Natural killer cell (primary cell): ENCODE results near the gene CAMSAP2. TPM values are rescaled to one million over a fixed set of nuclear protein-coding genes. Genes with fewer than 3 reads are reported as not detected.
A peak's percentile ranks its signal among the peaks of the same experiment; 100 is the strongest.

Experiments used
- ATAC-seq, 3 donors: fragments of 150-1000 bp in 2 of 3; fragments of 200-7000 bp in 1 of 3; cut with Tn5 transposase; 1 replicate in 1 of 3; 2 replicates in 2 of 3; pipeline ENCODE4 v1.10.0; 2021; ENCODE audit warnings: mild to moderate bottlenecking in 2 of 3, moderate library complexity in 2 of 3
- DNase-seq, 2 donors: peaks; one replicate each; pipeline versions ENCODE4 v3.0.0 to v3.0.0-alpha.2; 2013 to 2021; ENCODE audit warnings: mixed read lengths in 1 of 2
- H3K27ac ChIP-seq: one replicate; pipeline ENCODE4 v1.5.1; 2013; ENCODE audit warnings: mild to moderate bottlenecking, low read length
- H3K27me3 ChIP-seq: one replicate; pipeline ENCODE4 v1.6.1; 2013; ENCODE audit warnings: low read length; ENCODE audit not compliant: control insufficient read depth, insufficient read depth
- H3K36me3 ChIP-seq: one replicate; pipeline ENCODE4 v1.6.1; 2013; ENCODE audit warnings: low read length; ENCODE audit not compliant: control insufficient read depth, insufficient read depth
- H3K4me1 ChIP-seq: one replicate; pipeline ENCODE4 v1.6.1; 2013; ENCODE audit warnings: low read length; ENCODE audit not compliant: control insufficient read depth, insufficient read depth
- H3K4me3 ChIP-seq: one replicate; pipeline ENCODE4 v1.5.1; 2013; ENCODE audit warnings: low read length
- H3K9me3 ChIP-seq: one replicate; pipeline ENCODE4 v1.6.1; 2013; ENCODE audit warnings: low read length; ENCODE audit not compliant: control insufficient read depth, insufficient read depth
- H3K27ac Mint-ChIP-seq, 2 donors: one replicate each; pipeline ENCODE4 v1.8.0; 2022; ENCODE audit warnings: mild to moderate bottlenecking in 2 of 2, mixed read lengths in 2 of 2, moderate library complexity in 1 of 2
- H3K27me3 Mint-ChIP-seq, 2 donors: one replicate each; pipeline ENCODE4 v1.8.0; 2022; ENCODE audit warnings: low read depth in 2 of 2, mixed read lengths in 2 of 2
- H3K36me3 Mint-ChIP-seq: one replicate; pipeline ENCODE4 v1.8.0; 2022; ENCODE audit warnings: mixed read lengths
- H3K4me1 Mint-ChIP-seq, 2 donors: one replicate each; pipeline ENCODE4 v1.8.0; 2022; ENCODE audit warnings: mixed read lengths in 2 of 2
- H3K4me3 Mint-ChIP-seq: one replicate; pipeline ENCODE4 v1.8.0; 2022; ENCODE audit warnings: mild to moderate bottlenecking, moderate library complexity, mixed read lengths
- H3K9me3 Mint-ChIP-seq, 2 donors: one replicate each; pipeline ENCODE4 v1.8.0; 2022; ENCODE audit warnings: mixed read lengths in 2 of 2
- CTCF ChIP-seq: fragments of 200-600 bp; IDR thresholded peaks from one replicate; pipeline ENCODE4 v1.8.0; 2022; ENCODE audit warnings: antibody characterized with exemption
- WGBS: methylation state at CpG from one replicate; pipeline ENCODE4 v1.1.7; 2013; ENCODE audit warnings: missing lambda C conversion rate; ENCODE audit not compliant: insufficient coverage; 5-methylcytosine and 5-hydroxymethylcytosine counted together
- intact Hi-C: fragments of 100-400 bp; cut with micrococcal nuclease; formaldehyde crosslinking; loops from one replicate; pipeline ENCODE4 v1.14.2; 2022
- total RNA-seq, 4 donors: library from RNA; stranded (reverse); fragments of 120-200 nt in 1 of 4; gene quantifications; one replicate each; pipeline versions ENCODE4 v1.2.3 to v1.2.4, GENCODE V29; 2013 to 2022

CAMSAP2 gene
- total RNA-seq, 3 donors from 2014 or later (not counting 1 experiment from before 2014, with no cell fraction given): 0.25 to 0.89 (median 0.50) TPM

- H3K9me3 Mint-ChIP-seq: no peaks in the 10 kb centered on the region
- no peak overlapping the region for H3K27ac ChIP-seq
- peaks cover 10% of the 10 kb centered on the region for H3K4me1 ChIP-seq
- no peaks in the 10 kb centered on the region for H3K36me3 ChIP-seq
- no peaks in the 10 kb centered on the region for H3K36me3 Mint-ChIP-seq
- WGBS: 91% methylated on average over 5 of the region's 8 CpGs
- H3K4me3 Mint-ChIP-seq: peak overlapping the region; percentile 96
- no peaks in the 10 kb centered on the region for H3K9me3 ChIP-seq
- peak in 1 of 2 donors; percentile 15 for DNase-seq
- TF ChIP-seq CTCF: no peak
- intact Hi-C loops: no loop called here
- no peak overlapping the region for H3K4me3 ChIP-seq
- H3K27me3 Mint-ChIP-seq: peaks cover 24 to 31% of the 10 kb centered on the region in 2 donors
- peak overlapping the region in 1 of 2 donors; percentile 63 for H3K27ac Mint-ChIP-seq
- H3K27me3 ChIP-seq: peaks cover 8% of the 10 kb centered on the region
- H3K4me1 Mint-ChIP-seq: peaks cover 12 to 15% of the 10 kb centered on the region in 2 donors
- no peak for ATAC-seq
These were observed 924 bp upstream of the CAMSAP2 start for GRCh38 chr1:200737647-200738291.

- TF ChIP-seq CTCF: no peak
- H3K27me3 ChIP-seq: peaks cover 8% of the 10 kb centered on the region
- H3K4me3 ChIP-seq: peak overlapping the region; percentile 60
- Mint-ChIP-seq H3K27me3 (peaks cover 26 to 34% of the 10 kb centered on the region in 2 donors), H3K4me3 (peak overlapping the region; percentile 96), H3K4me1 (peaks cover 12 to 15% of the 10 kb centered on the region in 2 donors), H3K27ac (peak overlapping the region in 1 of 2 donors; percentile 63), H3K36me3 (no peaks in the 10 kb centered on the region), H3K9me3 (no peaks in the 10 kb centered on the region)
- under 1% methylated on average over 80 of the region's 80 CpGs for WGBS
- ATAC-seq (peak; percentile 66 to 85 (median 79)), DNase-seq (peak; percentile 27 to 67)
- no peaks in the 10 kb centered on the region for H3K9me3 ChIP-seq
- peaks cover 10% of the 10 kb centered on the region for H3K4me1 ChIP-seq
- intact Hi-C loops: no loop called here
- H3K27ac ChIP-seq: no peak overlapping the region
- no peaks in the 10 kb centered on the region for H3K36me3 ChIP-seq
These were observed 407 bp downstream of the CAMSAP2 start for GRCh38 chr1:200738949-200739651.

GRCh38 chr1:200739702-200740570 lies 1.2 kb downstream of the CAMSAP2 start:
- Mint-ChIP-seq H3K27ac (no peak overlapping the region), H3K27me3 (peaks cover 32 to 38% of the 10 kb centered on the region in 2 donors), H3K4me3 (peak overlapping the region; percentile 78), H3K9me3 (no peaks in the 10 kb centered on the region), H3K36me3 (no peaks in the 10 kb centered on the region), H3K4me1 (peaks cover 12 to 15% of the 10 kb centered on the region in 2 donors)
- ATAC-seq: peak in 1 of 3 donors; percentile 7
- Histone ChIP-seq H3K27ac (no peak overlapping the region), H3K4me1 (peaks cover 10% of the 10 kb centered on the region), H3K9me3 (no peaks in the 10 kb centered on the region), H3K4me3 (no peak overlapping the region), H3K36me3 (no peaks in the 10 kb centered on the region), H3K27me3 (peaks cover 8% of the 10 kb centered on the region)
- TF ChIP-seq CTCF: no peak
- 8% methylated on average over 18 of the region's 26 CpGs for WGBS
- peak in 1 of 2 donors; percentile 20 for DNase-seq
- intact Hi-C loops: no loop called here
